HG03175 (cell line): ENCODE data around the gene IQSEC1.

Experiments used
- ATAC-seq: cut with Tn5 transposase; IDR thresholded peaks from one replicate; pipeline ENCODE4 v1.9.1; 2021; ENCODE audit warnings: mild to moderate bottlenecking, moderate library complexity; ENCODE audit not compliant: unreplicated experiment

The IQSEC1 gene

DNA sequence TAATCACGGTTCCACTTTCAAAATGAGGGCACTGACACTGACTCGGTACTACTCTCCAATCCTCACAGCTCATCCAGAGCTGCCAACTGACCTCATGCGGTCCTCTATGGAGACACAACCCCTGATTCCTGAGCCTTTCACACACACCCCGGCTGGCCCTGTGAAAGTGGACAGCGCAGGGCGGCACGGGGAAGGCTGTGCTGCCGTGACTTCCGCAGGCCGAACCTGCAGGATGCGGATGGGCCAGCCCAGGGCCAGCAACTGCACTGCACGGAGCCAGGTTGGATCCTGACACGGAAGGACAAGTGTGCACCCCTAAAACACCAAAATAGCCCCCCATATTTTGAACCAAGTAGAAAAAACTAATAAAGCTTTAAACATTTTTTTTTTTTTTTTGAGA is 41.0 kb downstream of the IQSEC1 start:
- ATAC-seq, result no peak

DNA sequence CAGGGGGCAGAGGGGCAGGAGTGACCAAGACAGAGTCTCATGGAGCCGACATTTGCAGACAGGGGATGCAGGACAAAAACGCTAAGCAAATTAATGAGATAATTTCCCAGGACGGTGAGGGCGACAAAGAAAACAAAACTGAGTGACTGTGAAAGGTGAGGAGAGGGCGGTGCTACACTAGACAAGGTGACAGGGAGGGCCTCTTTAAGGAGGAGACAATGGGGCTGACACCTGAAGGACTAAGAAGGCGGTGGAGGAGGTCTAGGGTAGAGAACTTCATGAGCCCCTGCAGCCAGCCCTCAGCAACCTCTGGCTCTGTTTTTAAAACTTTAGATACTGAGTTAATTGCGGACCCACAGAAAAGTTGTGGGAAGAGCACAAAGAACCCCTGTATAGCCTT is 41.6 kb downstream of the IQSEC1 start:
- ATAC-seq, result no peak

DNA sequence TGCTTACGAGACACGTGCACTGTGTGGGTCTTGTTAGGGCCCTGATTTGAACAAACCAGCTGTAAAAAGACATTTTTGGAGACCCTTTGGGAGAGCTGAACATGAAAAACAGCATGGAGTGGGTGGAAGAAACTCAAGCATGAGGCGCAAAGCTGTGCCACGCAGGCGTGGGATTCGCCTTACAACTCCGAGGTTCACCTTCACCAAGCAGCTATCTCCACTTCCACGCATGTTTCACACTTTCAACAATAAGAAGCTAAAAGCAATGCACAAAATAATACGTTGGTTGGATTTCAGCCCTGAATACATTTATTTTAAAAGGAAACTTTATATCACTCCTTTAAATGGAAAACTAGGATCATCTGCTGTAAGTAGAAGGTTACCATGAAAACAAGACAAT is 42.5 kb downstream of the IQSEC1 start:
- no peak for ATAC-seq

DNA sequence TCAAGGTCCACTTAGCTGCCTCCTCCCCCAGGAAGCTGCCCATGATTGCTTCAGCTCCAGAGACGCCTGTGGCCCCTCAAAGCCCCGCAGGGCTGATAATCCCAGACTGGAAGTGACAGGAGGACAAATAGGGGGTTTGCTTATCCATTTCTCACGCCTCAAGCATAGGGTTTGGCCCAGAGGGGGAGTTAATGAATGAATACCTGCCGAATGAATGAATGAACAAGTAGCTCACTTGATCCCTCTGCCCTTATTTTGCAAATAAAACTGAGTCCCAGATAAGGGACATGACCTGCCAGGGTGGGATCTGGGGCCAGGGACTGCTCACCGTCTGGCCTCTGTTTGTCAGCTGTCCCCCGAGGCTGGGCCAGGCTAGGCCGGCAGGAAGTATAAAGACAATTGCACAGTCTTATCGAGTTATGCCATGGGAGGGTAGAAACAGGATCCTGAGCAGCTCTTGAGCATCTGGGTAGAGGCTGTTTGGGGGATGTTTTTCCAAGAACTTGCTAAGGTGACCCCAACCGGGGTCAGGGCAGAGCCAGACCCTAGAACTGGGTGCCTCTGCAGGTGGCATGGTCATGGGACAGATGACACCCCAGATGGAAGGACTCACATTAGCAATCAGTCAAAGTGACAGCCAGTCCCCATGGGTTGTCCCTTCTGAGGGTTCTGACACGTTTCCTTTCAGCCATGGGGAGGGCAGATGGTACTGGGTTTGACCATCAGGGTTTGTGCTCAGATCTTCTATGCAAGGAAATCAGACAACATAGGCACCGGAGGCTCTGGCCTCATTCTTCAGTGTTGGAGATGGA is 45.0 kb downstream of the IQSEC1 start:
- ATAC-seq, result no peak

DNA sequence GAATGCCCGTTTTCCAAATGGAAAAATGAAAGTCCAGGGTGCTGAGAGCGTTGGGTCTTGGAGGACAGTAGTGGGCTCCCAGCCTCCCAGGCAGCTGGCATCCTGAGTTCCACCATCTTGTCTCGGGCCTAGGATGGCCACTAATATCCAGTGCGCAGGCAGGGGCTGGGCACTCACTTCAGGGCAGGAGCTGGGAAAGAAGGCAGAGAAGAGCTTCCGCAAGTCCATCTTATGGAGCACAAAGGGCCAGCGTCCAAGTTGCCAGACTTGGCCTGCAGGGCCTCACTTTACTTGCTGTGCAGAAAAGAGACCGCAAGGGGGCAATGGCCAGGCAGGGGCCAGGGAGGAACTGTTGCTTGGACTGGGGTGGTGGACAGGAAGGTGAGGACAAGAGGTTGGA is 46.1 kb downstream of the IQSEC1 start:
- ATAC-seq, result no peak

DNA sequence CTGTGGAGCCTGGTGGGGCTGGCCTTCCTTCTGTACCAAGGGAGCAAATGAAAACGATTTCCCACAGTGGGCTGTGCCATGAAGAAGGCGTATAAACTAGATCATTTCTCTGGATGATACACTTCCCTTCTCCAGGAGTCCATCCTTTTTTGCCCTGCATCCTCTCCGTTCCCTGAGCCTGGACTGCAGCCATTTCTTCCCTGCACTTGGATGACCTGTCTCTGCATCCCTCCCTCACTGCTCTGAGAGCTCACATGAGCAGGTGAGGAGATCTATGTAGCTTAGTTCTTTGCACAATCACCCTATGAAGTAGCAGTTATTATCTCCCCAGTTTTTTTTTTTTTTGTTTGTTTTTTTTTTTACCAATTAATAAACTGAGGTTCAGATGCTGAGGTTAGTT is 46.7 kb downstream of the IQSEC1 start:
- no peak for ATAC-seq

DNA sequence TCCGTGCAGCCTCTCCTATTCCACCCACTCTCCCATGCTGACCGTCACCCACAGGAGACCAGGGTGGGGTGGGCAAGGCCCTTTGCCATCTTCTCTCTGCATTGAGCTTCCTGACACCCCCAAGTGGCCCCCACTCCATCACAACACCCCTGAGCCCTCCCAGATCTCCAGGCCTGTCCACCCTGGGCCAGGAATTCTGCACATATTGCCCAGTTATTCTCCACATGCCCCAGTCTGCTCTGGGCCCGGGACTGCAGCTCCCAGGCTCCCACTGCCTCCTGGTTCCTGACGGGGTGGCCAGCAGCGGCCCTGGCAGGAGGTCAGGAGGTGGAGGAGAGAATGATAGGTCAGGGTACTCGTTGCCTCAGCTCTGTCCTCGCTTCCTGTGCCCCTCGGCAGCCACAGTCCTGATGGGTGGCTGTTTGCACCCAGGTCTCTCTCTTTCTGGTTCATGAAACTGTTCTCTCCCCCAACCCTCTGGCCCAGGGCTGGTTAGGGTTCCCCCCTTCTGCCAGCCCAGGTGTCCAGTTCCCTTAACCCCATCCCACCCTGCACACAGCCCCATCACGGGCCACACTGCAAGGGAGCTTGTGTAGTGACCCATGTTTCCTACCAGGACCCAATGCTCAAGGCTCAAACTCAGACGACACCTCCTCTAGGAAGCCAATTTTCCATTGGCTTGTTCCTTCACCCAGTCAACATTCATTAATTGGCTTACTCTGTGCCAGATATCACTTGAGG is 47.3 kb downstream of the IQSEC1 start:
- ATAC-seq, result no peak

DNA sequence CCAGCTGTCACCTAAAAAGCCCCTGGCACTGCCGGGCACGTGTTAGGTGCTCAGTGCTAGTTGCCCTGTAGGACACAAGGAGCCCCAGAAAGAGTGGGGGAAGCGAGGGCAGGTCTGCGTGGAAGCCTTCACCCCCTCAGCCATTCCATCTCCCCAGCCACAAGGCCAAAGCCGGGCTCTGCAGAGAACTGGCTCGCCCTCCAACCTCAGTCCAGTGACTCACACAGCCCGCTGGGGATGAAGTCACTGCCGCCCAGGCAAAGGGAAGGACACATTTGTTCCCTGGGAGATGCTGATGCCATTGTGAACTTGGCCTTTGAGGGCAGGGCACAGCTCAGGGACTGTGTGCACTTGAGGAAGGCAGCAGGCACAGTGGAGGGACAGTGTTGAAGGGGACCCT is 48.1 kb downstream of the IQSEC1 start:
- no peak for ATAC-seq

DNA sequence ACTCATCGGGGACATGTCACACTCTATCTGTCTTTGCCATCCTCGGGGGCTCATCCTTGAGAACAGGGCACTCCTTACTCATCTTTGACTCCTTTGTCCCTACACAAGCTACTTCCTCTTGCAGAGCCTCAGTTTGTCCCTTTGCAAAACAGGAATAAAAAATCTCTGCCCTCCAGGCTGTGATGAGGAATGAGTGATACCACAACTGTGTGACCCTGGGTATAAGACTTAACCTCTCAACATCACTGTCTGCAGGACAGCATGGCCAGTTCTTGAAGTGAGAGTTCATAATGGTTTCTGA is 48.5 kb downstream of the IQSEC1 start:
- ATAC-seq, result no peak

DNA sequence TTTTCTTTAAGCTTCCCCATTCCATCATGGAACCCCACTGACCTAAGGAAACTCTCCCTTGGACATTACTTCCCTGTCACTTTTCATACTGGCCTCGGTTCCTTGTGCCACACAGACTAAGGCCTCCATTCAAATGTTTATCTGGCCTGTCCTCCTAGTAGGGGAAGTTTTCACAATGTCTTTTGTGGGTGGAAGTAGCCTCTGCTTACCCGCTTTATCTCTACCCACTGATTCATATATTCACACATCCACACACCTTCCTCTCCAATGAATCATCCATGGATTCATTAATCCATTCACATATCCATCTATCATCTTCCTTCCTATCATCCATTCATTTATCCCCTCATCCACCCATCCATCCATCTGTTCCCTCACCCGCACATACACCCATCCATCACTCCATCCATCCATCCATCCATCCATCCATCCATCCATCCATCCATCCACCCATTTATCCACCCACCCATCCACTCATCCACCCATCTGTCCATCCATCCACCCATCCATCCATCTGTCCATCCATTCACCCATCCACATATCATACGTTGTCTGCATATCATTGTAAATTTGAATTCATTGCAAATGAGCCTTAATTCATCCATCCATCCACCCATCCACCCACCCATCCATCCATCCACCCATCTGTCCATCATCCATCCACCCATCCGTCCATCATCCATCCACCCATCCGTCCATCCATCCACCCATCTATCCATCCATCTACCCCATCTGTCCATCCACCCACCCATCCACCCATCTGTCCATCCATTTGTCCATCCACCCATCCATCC is 49.1 kb downstream of the IQSEC1 start:
- no peak for ATAC-seq

DNA sequence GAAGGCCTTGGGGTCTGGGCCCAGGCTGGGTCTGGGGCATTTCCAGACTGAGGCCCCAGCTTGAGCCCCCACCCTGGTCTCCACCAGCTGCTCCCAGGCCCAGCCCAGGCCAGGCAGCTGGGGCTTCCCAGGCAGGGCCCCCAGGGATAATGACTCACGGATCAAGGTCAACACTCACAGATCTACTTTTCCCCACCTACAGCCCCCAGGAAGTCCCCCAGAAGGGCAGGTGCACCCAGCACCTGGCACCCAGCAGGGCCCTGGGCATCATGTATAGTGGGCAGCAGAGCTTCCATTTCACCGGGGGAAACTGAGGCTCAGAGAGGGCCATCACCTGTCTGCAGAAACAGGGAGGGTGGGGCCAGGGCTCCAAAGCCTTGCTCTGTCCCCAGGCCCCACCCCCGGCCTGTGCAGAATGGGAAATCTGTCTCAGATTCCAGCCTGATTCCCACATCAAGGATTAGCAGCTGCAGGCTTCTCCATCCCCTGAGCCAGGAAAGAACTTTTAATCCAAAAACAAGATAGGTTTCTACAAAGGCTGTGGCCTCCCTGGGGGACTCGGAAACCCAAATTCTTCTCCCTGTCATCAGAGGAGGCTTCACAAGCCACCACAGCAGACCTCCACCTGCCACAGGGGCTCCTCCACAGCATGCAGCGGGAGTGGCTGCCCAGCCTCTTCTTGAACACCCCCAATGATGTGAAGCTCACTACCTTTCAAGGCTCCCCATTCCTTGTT is 49.8 kb downstream of the IQSEC1 start:
- no peak for ATAC-seq

DNA sequence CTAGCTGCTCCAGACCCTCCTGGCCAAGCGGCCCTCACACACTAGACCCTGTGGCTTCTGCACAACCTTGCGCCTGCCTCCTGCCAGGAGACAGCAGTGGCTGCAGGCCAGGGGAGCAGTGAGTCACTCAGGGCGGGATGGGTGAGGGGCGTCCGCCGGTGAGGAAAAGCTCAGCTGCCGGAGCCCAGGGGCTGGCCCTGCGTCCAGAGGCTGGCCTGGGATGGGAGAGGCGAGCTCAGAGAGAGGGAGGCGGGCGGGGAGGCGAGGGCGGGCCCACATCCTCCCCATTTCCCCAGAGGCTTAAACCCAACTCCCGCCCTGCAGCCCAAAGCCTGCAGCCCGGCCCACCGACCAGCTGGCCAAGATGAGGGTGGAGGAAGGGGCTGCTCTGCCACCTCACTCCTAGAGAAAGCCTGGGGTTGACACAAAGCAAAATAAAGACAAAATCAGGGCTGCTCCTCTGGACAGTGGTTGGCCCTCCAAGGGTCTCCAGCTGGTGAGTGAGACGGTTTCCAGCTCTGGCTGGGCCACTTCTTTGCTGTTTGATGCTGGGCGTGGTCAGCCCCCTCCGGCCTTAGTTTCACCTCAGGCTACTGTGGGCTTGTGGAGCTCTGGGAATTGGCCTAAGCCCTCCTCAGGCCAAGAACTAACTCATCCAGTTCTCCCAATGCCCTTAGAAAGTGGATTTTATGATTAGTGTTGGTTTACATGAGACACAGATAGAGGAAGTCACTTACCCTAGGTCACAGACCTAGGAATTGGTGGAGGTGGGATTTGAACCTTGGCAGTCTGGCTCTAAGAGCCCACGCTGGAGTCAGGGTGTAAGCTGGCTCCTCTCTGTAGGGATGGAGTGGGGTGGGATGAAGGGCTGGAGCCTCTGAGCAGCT is 50.6 kb downstream of the IQSEC1 start:
- ATAC-seq, result peak; percentile 40

DNA sequence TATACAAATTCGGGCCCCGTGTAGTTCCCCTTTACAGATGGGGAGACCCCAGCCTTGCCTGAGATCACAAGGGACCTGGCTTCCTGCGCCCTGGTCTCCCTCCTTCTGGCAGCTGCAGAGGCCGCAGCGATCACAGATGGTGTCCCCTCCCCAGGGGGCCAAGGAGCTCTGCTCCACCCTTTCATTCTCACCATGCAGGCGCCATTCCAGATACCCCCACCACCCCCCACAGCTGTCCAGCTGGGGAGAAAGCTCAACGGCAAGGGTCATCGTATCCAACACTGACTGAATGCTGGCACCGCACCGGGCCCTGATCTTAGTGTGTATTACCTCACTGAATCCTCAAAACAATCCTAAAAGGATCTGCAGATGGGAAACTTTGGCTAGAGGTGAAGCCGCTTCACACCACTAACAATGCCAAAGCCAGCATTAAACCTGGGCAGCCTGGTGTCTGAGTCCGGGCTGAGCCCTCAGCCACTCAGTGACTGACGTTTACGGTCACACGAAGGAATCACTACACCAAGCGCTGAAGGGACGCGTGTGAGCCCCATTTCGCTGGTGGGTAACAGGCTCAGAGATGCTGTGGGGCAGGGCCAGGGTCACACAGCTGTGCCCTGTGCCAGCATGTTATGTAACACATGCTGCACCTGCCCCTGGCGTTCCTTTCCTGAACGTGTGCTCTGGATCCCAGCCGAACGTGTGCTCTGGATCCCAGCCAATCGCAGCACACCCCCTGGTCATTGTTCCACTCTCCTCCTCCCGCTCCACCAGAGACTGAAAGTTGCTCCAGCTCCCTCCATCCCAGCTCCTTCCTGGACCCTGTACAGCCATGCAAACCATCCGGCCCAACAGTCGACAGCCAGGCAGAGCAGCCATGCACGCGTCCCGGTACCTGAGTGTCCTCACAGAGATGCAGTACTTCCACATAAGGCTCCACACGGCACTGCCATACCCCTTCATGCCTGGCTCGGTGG is 51.8 kb downstream of the IQSEC1 start:
- ATAC-seq, result peak; percentile 18

DNA sequence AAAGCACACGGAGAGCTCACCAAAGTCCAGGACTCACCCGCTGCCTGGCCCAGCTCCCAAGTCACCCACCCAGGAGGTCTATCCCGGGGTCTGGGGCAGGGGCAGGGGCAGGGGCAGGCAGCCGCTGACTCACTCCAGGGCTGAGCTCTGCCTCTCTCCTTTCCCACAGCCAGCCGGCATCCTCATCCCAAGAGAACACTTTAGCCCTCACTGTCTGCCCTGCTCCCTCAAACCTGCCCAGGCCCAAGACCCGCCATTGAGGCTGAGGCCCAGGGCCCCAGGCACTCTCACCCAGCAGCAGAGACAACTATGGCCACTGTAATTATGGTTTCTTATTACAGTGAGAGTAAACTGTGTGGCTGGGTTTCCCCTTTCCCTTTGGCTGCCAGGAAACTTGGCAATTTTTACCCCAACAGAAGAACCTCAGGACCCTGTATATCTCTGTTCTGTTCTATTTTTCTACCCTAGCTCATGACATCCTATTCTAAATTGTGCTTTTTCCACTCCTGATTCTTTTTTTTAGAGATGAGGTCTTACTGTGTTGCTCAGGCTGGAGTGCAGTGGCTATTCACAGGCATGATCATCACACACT is 53.0 kb downstream of the IQSEC1 start:
- no peak for ATAC-seq

DNA sequence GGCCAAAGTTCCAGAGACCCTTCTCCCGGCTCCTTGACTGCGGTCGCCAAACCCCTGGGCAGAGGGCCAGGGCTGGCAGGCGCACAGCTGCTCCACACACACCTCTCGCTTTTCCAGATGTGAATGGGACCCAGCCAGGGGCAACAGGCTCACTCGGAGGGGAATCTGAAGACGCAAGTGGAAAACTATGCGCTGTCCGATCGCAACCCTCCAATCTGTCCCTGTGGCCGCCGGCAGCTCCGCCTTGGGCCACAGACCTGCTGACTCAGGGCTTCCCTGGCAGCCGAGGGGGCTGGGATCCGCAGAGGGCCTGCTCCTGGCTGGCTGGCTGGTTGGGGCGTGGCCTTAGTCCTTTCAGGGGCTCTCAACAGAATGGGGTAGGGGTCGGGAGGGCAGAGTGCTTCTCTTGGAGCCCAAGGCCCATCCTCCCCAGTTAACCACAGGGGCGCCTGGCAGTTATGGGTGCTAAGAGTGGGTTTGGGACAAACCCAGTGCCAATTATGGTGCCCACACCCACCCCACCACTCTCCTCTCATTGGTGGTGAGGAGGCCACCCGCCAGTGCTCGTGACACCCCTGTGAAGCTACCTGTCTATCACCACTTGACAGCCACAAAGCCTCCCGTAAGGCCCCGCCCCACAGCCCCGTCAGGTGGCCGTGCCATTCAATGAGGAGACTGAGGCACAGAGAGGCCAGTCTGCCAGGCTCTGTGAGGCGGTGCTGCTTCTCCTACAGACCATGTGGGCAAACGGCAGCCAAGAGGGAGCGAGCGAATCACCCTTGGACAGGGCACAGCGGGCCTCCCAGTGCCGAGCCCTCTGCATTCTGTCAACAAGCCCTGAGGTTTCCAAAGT is 53.8 kb downstream of the IQSEC1 start:
- peak; percentile 16 for ATAC-seq

DNA sequence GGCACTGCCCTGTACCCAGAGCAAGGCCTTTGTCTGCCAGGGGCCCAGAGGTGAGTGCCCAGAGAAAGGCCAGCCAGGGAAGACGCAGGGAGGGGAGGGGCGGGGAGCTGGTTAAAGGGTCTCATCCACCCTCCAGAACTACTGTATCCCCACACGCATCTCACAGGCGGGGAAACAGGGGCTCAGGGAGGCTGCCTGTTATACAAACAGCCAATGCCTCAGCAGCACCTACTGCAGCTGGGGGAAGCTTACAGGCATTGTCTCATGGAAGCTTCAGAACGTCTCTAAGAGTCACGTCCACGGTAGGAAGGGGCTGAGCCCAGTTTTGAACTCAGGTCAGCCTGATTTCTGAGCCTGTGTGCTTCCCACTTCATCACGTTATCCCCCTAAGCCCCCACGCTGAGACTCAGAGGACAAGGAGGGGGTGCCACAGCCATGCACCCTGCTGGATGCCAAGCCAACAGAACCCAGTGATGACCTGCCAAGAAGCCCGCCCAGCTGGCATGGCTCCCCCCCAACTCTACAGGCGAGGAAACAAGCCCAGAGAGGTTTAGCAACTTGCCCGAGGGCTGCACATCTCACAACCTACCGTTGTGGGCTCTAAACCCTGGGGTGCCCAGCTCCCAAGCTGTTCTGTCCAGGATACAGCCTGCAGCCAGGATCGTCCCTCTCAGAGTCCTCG is 54.5 kb downstream of the IQSEC1 start:
- ATAC-seq, result no peak

DNA sequence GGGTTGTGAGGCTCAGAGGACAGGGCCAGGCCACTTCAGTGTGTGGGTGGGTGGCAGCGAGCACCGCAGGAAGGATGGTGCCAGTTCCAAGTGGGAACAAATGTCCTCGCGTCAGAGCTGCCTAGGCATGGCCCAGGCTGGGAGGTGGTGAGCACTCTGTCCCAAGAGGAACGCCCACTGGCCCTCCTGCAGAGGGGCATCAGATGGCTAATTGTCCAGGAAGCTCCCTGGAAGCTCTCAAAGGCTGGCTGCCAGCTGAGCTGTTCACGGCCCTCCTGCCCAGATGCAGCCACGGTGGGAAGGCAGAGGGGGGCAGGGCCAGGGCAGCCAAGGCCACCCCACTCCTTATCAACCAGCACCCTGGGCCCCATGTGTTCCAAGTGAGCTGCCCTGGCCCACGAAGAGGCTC is 55.2 kb downstream of the IQSEC1 start:
- no peak for ATAC-seq
